ENCODE data around the gene SPATA31D3.
"Not testable (repeated sequence)": the region's sequence is repeated elsewhere in the genome, so short reads cannot be mapped to it uniquely, and the experiment has no call there.

Gene SPATA31D3

DNA sequence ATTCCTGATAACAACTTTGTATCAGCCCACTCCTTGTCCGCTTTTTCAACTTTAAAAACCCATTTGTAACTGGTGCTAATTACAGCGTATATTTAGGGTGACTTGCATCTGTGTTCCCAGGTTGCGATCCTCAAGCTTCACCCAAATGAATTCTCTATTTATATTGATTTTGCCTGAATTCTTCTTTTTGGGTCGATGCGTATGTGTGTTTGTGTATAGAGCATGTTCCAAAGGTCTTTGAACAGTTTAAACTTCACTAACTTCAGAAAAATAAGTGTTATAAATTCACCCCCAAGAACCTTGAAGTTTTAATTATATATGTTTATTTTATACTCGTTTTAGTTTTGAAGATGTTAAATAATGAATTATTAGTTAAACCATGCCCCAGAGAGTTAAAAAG is 31.2 kb upstream of the SPATA31D3 start:
- Histone ChIP-seq H3K23ac (ENCODE audit: low read depth, low read length, poor library complexity) (no peak overlapping the region), H4K91ac (ENCODE audit: low read depth, low read length, poor library complexity) (no peak overlapping the region), H2AK5ac (ENCODE audit: low read depth, low read length) (no peak overlapping the region), H2BK12ac (ENCODE audit: low read length) (no peak overlapping the region), H3K27me3 (ENCODE audit: control insufficient read depth in 3 of 3, insufficient read depth in 3 of 3, low read depth in 1 of 3, low read length in 3 of 3) (no peaks in the 10 kb centered on the region), H3K36me3 (replicated peaks in 1 of 2; ENCODE audit: control insufficient read depth in 2 of 2, insufficient read depth in 2 of 2, low read length in 2 of 2) (no peaks in the 10 kb centered on the region), H3K4me1 (ENCODE audit: control insufficient read depth in 2 of 2, insufficient read depth in 1 of 2, low read depth in 1 of 2, low read length in 2 of 2) (no peaks in the 10 kb centered on the region), H2BK120ac (ENCODE audit: low read depth, low read length) (no peak overlapping the region), H3K27ac (replicated peaks; ENCODE audit: low read length) (no peak overlapping the region), H3K4me2 (ENCODE audit: insufficient read depth, low read length, poor library complexity, severe bottlenecking) (no peak overlapping the region), H3K79me1 (ENCODE audit: low read depth, low read length) (no peaks in the 10 kb centered on the region), H2AFZ (ENCODE audit: low read length) (no peak overlapping the region), H3K14ac (ENCODE audit: low read length) (no peak overlapping the region), H3K9ac (ENCODE audit: low read depth, low read length, poor library complexity) (no peak overlapping the region), H3K4me3 (ENCODE audit: low read length in 2 of 2) (no peak overlapping the region), H2BK15ac (ENCODE audit: low read length) (no peak overlapping the region), H3K4ac (ENCODE audit: low read length) (no peak overlapping the region), H3K9me3 (replicated peaks in 1 of 2; ENCODE audit: control insufficient read depth in 2 of 2, insufficient read depth in 1 of 2, low read depth in 1 of 2, low read length in 2 of 2) (no peaks in the 10 kb centered on the region), H4K8ac (ENCODE audit: low read depth, low read length) (no peak overlapping the region), H2BK5ac (ENCODE audit: low read length) (no peak overlapping the region), H3K18ac (ENCODE audit: low read length) (no peak overlapping the region)
- no CpG with 5 or more reads among the region's 6 CpGs for WGBS, 2 donors (ENCODE audit: extremely low coverage in 2 of 2, insufficient read length in 2 of 2, insufficient replicate concordance in 1 of 2)
- DNase-seq (ENCODE audit: low spot score) = no peak

DNA sequence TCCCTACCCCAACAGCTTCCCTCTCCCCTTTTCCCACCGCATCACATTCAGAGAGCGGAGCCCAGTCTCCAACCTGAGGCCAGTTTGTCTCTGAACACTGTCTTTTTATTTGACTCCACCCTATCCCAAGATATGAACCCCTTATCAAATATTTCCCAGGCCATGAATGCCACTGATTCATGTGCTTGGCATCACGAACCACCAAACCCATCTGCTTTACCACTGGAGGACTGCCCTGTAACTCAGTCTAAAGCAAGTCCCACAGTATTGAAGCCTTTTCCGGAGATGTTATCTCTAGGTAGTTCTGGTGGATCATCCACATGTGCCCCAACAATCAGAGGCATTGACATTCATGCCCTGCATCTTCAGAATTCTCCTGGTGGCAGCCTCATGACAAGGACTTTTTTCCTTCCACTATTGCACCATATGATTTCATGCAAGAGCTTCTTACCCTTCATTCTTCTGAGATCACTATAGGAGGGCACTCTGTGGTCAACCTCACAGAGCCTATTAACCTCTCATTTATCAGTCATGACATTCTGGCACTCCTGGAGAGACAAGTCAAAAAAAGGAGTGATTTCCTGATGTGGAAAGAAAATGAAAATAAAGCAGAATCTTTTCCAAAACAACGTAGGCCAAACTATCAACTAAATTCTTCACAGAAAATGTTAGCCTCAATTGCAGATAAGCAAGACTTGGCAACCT is 27.3 kb upstream of the SPATA31D3 start:
- no peak for DNase-seq (ENCODE audit: low spot score)
- no peaks in the 10 kb centered on the region for H3K4me1 ChIP-seq (ENCODE audit: control insufficient read depth in 2 of 2, insufficient read depth in 1 of 2, low read depth in 1 of 2, low read length in 2 of 2)
- no peak overlapping the region for H3K18ac ChIP-seq (ENCODE audit: low read length)
- no peak overlapping the region for H3K23ac ChIP-seq (ENCODE audit: low read depth, low read length, poor library complexity)
- H2BK12ac ChIP-seq (ENCODE audit: low read length) = no peak overlapping the region
- no peak overlapping the region for H3K9ac ChIP-seq (ENCODE audit: low read depth, low read length, poor library complexity)
- H3K4ac ChIP-seq (ENCODE audit: low read length) = no peak overlapping the region
- H2BK120ac ChIP-seq (ENCODE audit: low read depth, low read length) = no peak overlapping the region
- H3K4me2 ChIP-seq (ENCODE audit: insufficient read depth, low read length, poor library complexity, severe bottlenecking) = no peak overlapping the region
- no CpG with 5 or more reads among the region's 5 CpGs for WGBS, 2 donors (ENCODE audit: extremely low coverage in 2 of 2, insufficient read length in 2 of 2, insufficient replicate concordance in 1 of 2)
- H3K79me1 ChIP-seq (ENCODE audit: low read depth, low read length) = no peaks in the 10 kb centered on the region
- H4K91ac ChIP-seq (ENCODE audit: low read depth, low read length, poor library complexity) = no peak overlapping the region
- H2BK15ac ChIP-seq (ENCODE audit: low read length) = no peak overlapping the region
- no peaks in the 10 kb centered on the region for H3K27me3 ChIP-seq (ENCODE audit: control insufficient read depth in 3 of 3, insufficient read depth in 3 of 3, low read depth in 1 of 3, low read length in 3 of 3)
- H4K8ac ChIP-seq (ENCODE audit: low read depth, low read length) = no peak overlapping the region
- no peak overlapping the region for H2AFZ ChIP-seq (ENCODE audit: low read length)
- no peak overlapping the region for H3K4me3 ChIP-seq (ENCODE audit: low read length in 2 of 2)
- no peak overlapping the region for H3K14ac ChIP-seq (ENCODE audit: low read length)
- H3K9me3 ChIP-seq (replicated peaks in 1 of 2; ENCODE audit: control insufficient read depth in 2 of 2, insufficient read depth in 1 of 2, low read depth in 1 of 2, low read length in 2 of 2) = no peaks in the 10 kb centered on the region
- no peak overlapping the region for H3K27ac ChIP-seq (replicated peaks; ENCODE audit: low read length)
- H3K36me3 ChIP-seq (replicated peaks in 1 of 2; ENCODE audit: control insufficient read depth in 2 of 2, insufficient read depth in 2 of 2, low read length in 2 of 2) = no peaks in the 10 kb centered on the region
- H2AK5ac ChIP-seq (ENCODE audit: low read depth, low read length) = no peak overlapping the region
- no peak overlapping the region for H2BK5ac ChIP-seq (ENCODE audit: low read length)

DNA sequence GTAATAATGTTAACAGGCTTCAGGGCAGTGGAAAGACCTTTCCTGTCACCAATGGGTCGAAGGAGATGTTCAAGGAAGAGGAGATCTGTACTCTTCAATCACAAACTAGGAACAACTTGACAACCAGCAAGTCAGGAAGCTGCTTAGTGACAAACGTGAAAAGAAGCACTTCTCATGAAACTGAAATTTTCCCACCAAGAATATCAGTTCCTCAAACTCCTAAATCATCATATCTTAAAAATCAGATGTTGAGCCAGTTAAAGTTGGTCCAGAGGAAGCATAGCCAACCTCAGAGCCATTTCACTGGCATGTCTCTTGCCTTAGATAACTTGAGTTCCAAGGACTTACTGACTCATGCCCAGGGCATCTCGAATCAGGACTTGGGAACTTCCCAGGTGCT is 24.8 kb upstream of the SPATA31D3 start:
- DNase-seq (ENCODE audit: low spot score); H3K4me3 ChIP-seq (ENCODE audit: low read length in 2 of 2): not testable (repeated sequence)

DNA sequence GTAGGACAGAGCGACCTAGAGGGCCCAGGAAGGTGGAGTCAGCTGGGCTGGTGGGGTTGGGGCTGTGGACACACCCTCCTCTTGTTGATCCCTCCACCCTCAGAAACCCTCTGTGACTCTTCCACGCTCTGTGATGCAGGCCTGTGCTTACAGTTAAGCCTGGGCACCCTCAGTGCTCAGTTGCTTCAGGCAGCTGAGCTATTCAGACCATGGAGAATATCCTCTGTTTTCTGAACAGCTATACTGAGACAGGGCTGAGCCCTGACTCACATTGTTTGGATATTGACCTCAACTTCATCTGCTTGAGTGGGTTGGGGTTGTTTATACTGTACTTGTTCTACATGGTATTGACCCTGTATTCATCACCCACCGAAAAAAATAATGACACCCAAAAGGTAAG is 15.0 kb upstream of the SPATA31D3 start, which contains the start of gene SPATA31D4:
Gene SPATA31D4, plus strand, starts transcription at position 124 of the 400 bp plus-strand sequence. Its CDS starts 86 bp downstream, at position 210.
- not testable (repeated sequence) for H3K14ac ChIP-seq (ENCODE audit: low read length); H3K4ac ChIP-seq (ENCODE audit: low read length); H2AK5ac ChIP-seq (ENCODE audit: low read depth, low read length); H4K8ac ChIP-seq (ENCODE audit: low read depth, low read length); H3K4me2 ChIP-seq (ENCODE audit: insufficient read depth, low read length, poor library complexity, severe bottlenecking); H4K91ac ChIP-seq (ENCODE audit: low read depth, low read length, poor library complexity); H3K4me1 ChIP-seq (ENCODE audit: control insufficient read depth in 2 of 2, insufficient read depth in 1 of 2, low read depth in 1 of 2, low read length in 2 of 2); H2AFZ ChIP-seq (ENCODE audit: low read length); H3K9ac ChIP-seq (ENCODE audit: low read depth, low read length, poor library complexity); H3K4me3 ChIP-seq (ENCODE audit: low read length in 2 of 2); H2BK12ac ChIP-seq (ENCODE audit: low read length); H3K18ac ChIP-seq (ENCODE audit: low read length); H3K36me3 ChIP-seq (replicated peaks in 1 of 2; ENCODE audit: control insufficient read depth in 2 of 2, insufficient read depth in 2 of 2, low read length in 2 of 2); H2BK15ac ChIP-seq (ENCODE audit: low read length); H2BK120ac ChIP-seq (ENCODE audit: low read depth, low read length); H3K9me3 ChIP-seq (replicated peaks in 1 of 2; ENCODE audit: control insufficient read depth in 2 of 2, insufficient read depth in 1 of 2, low read depth in 1 of 2, low read length in 2 of 2); H3K27me3 ChIP-seq (ENCODE audit: control insufficient read depth in 3 of 3, insufficient read depth in 3 of 3, low read depth in 1 of 3, low read length in 3 of 3); DNase-seq (ENCODE audit: low spot score); H3K79me1 ChIP-seq (ENCODE audit: low read depth, low read length); H3K23ac ChIP-seq (ENCODE audit: low read depth, low read length, poor library complexity); H2BK5ac ChIP-seq (ENCODE audit: low read length); H3K27ac ChIP-seq (replicated peaks; ENCODE audit: low read length)
- no CpG with 5 or more reads among the region's 3 CpGs for WGBS, 2 donors (ENCODE audit: extremely low coverage in 2 of 2, insufficient read length in 2 of 2, insufficient replicate concordance in 1 of 2)

More for the DNA sequence above, 24.8 kb upstream of the SPATA31D3 start:
- H3K27ac ChIP-seq (replicated peaks; ENCODE audit: low read length); H2BK15ac ChIP-seq (ENCODE audit: low read length); H2BK120ac ChIP-seq (ENCODE audit: low read depth, low read length); H3K4ac ChIP-seq (ENCODE audit: low read length); H2AFZ ChIP-seq (ENCODE audit: low read length); H3K4me1 ChIP-seq (ENCODE audit: control insufficient read depth in 2 of 2, insufficient read depth in 1 of 2, low read depth in 1 of 2, low read length in 2 of 2); H3K23ac ChIP-seq (ENCODE audit: low read depth, low read length, poor library complexity); H4K91ac ChIP-seq (ENCODE audit: low read depth, low read length, poor library complexity); H3K18ac ChIP-seq (ENCODE audit: low read length); H2BK5ac ChIP-seq (ENCODE audit: low read length); H2AK5ac ChIP-seq (ENCODE audit: low read depth, low read length); H3K36me3 ChIP-seq (replicated peaks in 1 of 2; ENCODE audit: control insufficient read depth in 2 of 2, insufficient read depth in 2 of 2, low read length in 2 of 2); H2BK12ac ChIP-seq (ENCODE audit: low read length); H3K9me3 ChIP-seq (replicated peaks in 1 of 2; ENCODE audit: control insufficient read depth in 2 of 2, insufficient read depth in 1 of 2, low read depth in 1 of 2, low read length in 2 of 2); H3K79me1 ChIP-seq (ENCODE audit: low read depth, low read length); H3K4me2 ChIP-seq (ENCODE audit: insufficient read depth, low read length, poor library complexity, severe bottlenecking); H3K27me3 ChIP-seq (ENCODE audit: control insufficient read depth in 3 of 3, insufficient read depth in 3 of 3, low read depth in 1 of 3, low read length in 3 of 3); H4K8ac ChIP-seq (ENCODE audit: low read depth, low read length); H3K9ac ChIP-seq (ENCODE audit: low read depth, low read length, poor library complexity); H3K14ac ChIP-seq (ENCODE audit: low read length): not testable (repeated sequence)
- no CpG with 5 or more reads among the region's 3 CpGs for WGBS, 2 donors (ENCODE audit: extremely low coverage in 2 of 2, insufficient read length in 2 of 2, insufficient replicate concordance in 1 of 2)

Measured in neuronal stem cell (in vitro differentiated cells).